NCI-H69 (cell line): ENCODE measurements around the gene GRK2.
A peak's percentile ranks its signal among the peaks of the same experiment; 100 is the strongest.

ENCODE experiments used
- DNase-seq: peaks from one replicate; lab custom pipeline; 2025; lab: John Stamatoyannopoulos, UW

The GRK2 gene

GRCh38 chr11:67301313-67301921, 35.1 kb downstream of the GRK2 start:
- DNase-seq, result no peak

GRCh38 chr11:67301951-67302516, 35.8 kb downstream of the GRK2 start:
- peak; percentile 51 for DNase-seq

- peak; percentile 66 for DNase-seq
These were observed 36.4 kb downstream of the GRK2 start for GRCh38 chr11:67302571-67303131.

- peak; percentile 83 for DNase-seq
These were observed 37.0 kb downstream of the GRK2 start, which contains the start of gene SSH3 for GRCh38 chr11:67303132-67303834. Gene SSH3, plus strand, starts transcription at chr11:67303530. Its CDS starts 96 bp downstream, at chr11:67303626.

GRCh38 chr11:67303835-67304411, 37.6 kb downstream of the GRK2 start:
- DNase-seq, result peak; percentile 42

- DNase-seq, result peak; percentile 27
These were observed 38.3 kb downstream of the GRK2 start for GRCh38 chr11:67304511-67305113.

GRCh38 chr11:67306769-67307544, 40.7 kb downstream of the GRK2 start:
- no peak for DNase-seq

GRCh38 chr11:67307545-67308001, 41.3 kb downstream of the GRK2 start:
- DNase-seq, result no peak

- DNase-seq, result no peak
These were observed 42.0 kb downstream of the GRK2 start for GRCh38 chr11:67308031-67308866.

- no peak for DNase-seq
These were observed 42.9 kb downstream of the GRK2 start for GRCh38 chr11:67309166-67309565.

GRCh38 chr11:67309661-67310061, 43.4 kb downstream of the GRK2 start:
- no peak for DNase-seq

GRCh38 chr11:67310246-67311050, 44.2 kb downstream of the GRK2 start:
- no peak for DNase-seq

- DNase-seq, result no peak
These were observed 44.8 kb downstream of the GRK2 start for GRCh38 chr11:67311051-67311555.

GRCh38 chr11:67311556-67312082, 45.3 kb downstream of the GRK2 start:
- DNase-seq, result no peak

- no peak for DNase-seq
These were observed 46.1 kb downstream of the GRK2 start for GRCh38 chr11:67312187-67313021.

- DNase-seq, result no peak
These were observed 47.0 kb downstream of the GRK2 start for GRCh38 chr11:67313125-67313890.

GRCh38 chr11:67314218-67314617, 47.9 kb downstream of the GRK2 start:
- no peak for DNase-seq
